K562 (cell line): Measurements from ENCODE around the gene EEPD1. TPM values are rescaled to one million over a fixed set of nuclear protein-coding genes. Genes with fewer than 3 reads are reported as not detected.

Experiments used
- ATAC-seq: fragments of 200-7000 bp; cut with Tn5 transposase; 3 replicates; pipeline ENCODE4 v1.9.1; 2020; ENCODE audit warnings: moderate library complexity
- BruUV-seq: library from RNA; stranded (reverse); fragments of 400-500 nt; replicated peaks from 2 replicates; lab custom pipeline; 2021; lab: Mats Ljungman, UMichigan
- CTCF ChIA-PET: fragments of 300-600 bp; formaldehyde crosslinking; extraction: SDS; loops from one replicate; lab custom pipeline; 2021; ENCODE audit warnings: low intra/inter-chr PET ratio; lab: Yijun Ruan, JAX
- POLR2A ChIA-PET: fragments of 300-600, 350-650 bp; sonication (Branson Sonifier 250); formaldehyde crosslinking; extraction: SDS; loops from one replicate; lab custom pipeline; 2021; ENCODE audit warnings: antibody characterized with exemption, inconsistent platforms; lab: Yijun Ruan, JAX
- DNase-seq, 4 experiments: peaks; one replicate each; pipeline versions ENCODE4 v3.0.0 to v3.0.0-alpha.2; 2011 to 2018; ENCODE audit warnings: low spot score in 3 of 4, mixed read lengths in 3 of 4; ENCODE audit errors: extremely low read depth in 1 of 4
- FAIRE-seq: peaks from 2 replicates; lab custom pipeline; 2011; peaks lifted over from hg19 to GRCh38; lab: Jason Lieb, UNC
- H2AFZ ChIP-seq: 2 replicates; pipeline ENCODE4 v1.6.0; 2011; ENCODE audit warnings: low read depth, low read length, control low read depth, inconsistent platforms
- H3K27ac ChIP-seq: fragments of 200-600 bp; 3 replicates; pipeline ENCODE4 v1.8.0; 2011; ENCODE audit warnings: low read depth, mild to moderate bottlenecking, control low read depth, inconsistent platforms, low read length, moderate library complexity, mixed read lengths; ENCODE audit errors: extremely low read depth
- H3K27me3 ChIP-seq, 2 experiments: fragments of 300-600 bp in 1 of 2; 2 replicates in 1 of 2; 3 replicates in 1 of 2; pipeline versions ENCODE4 v1.6.0 to v1.8.0; 2011; ENCODE audit warnings: inconsistent platforms in 2 of 2, low read length in 2 of 2, mild to moderate bottlenecking in 1 of 2, mixed read lengths in 1 of 2, moderate library complexity in 1 of 2; ENCODE audit not compliant: control insufficient read depth in 2 of 2, insufficient read depth in 2 of 2
- H3K36me3 ChIP-seq: fragments of 300-600 bp; 3 replicates; pipeline ENCODE4 v1.8.0; 2011; ENCODE audit warnings: mild to moderate bottlenecking, low read length, inconsistent platforms; ENCODE audit not compliant: control insufficient read depth, insufficient read depth
- H3K4me1 ChIP-seq, 2 experiments: fragments of 200-600 bp in 1 of 2; replicated peaks in 1 of 2; 2 replicates in 1 of 2; 3 replicates in 1 of 2; pipeline versions ENCODE4 v1.5.1 to v1.8.0; 2011; ENCODE audit warnings: inconsistent platforms in 2 of 2, low read length in 2 of 2, mild to moderate bottlenecking in 1 of 2, mixed read lengths in 1 of 2, moderate library complexity in 1 of 2; ENCODE audit not compliant: control insufficient read depth in 2 of 2, insufficient read depth in 2 of 2
- H3K4me2 ChIP-seq: 2 replicates; pipeline ENCODE4 v1.6.1; 2011; ENCODE audit warnings: low read length, control low read depth, inconsistent platforms, mixed read lengths; ENCODE audit not compliant: insufficient read depth
- H3K4me3 ChIP-seq: fragments of 200-600 bp; sonication (generic), shearing (Covaris generic); 2 replicates; pipeline ENCODE4 v1.5.1; 2016; ENCODE audit warnings: control low read depth, inconsistent platforms
- H3K79me2 ChIP-seq: fragments of 200-600 bp; 3 replicates; pipeline ENCODE4 v1.8.0; 2011; ENCODE audit warnings: low read length, inconsistent platforms; ENCODE audit not compliant: control insufficient read depth, insufficient read depth
- H3K9ac ChIP-seq, 2 experiments: 2 replicates each; pipeline versions ENCODE4 v1.6.0 to v1.6.1; 2011; ENCODE audit warnings: low read depth in 2 of 2, low read length in 2 of 2, control low read depth in 1 of 2, inconsistent platforms in 1 of 2, mild to moderate bottlenecking in 1 of 2, mixed read lengths in 1 of 2; ENCODE audit not compliant: insufficient read depth in 1 of 2
- H3K9me1 ChIP-seq: one replicate; pipeline ENCODE4 v1.6.0; 2011; ENCODE audit warnings: inconsistent platforms, mild to moderate bottlenecking, low read length, moderate library complexity; ENCODE audit not compliant: control insufficient read depth, insufficient read depth
- H3K9me3 ChIP-seq: replicated peaks from 2 replicates; pipeline ENCODE4 v1.5.1; 2011; ENCODE audit warnings: low read depth, low read length, inconsistent platforms; ENCODE audit not compliant: control insufficient read depth, insufficient read depth
- H4K20me1 ChIP-seq: replicated peaks from 2 replicates; pipeline ENCODE4 v1.6.1; 2011; ENCODE audit warnings: low read length, inconsistent platforms, mixed read lengths; ENCODE audit not compliant: control insufficient read depth, insufficient read depth
- ATF7 ChIP-seq: fragments of 450-650 bp; IDR thresholded peaks from 2 replicates; pipeline ENCODE4 v1.7.1; 2014; ENCODE audit warnings: mild to moderate bottlenecking, moderate library complexity
- NFRKB ChIP-seq: fragments of 450-650 bp; IDR thresholded peaks from 2 replicates; pipeline ENCODE4 v1.6.1; 2016; ENCODE audit warnings: low read depth
- RAD51 ChIP-seq: fragments of 450-650 bp; IDR thresholded peaks from 2 replicates; pipeline ENCODE4 v1.7.1; 2016; ENCODE audit warnings: low read depth, mild to moderate bottlenecking, borderline replicate concordance
- SAFB ChIP-seq: fragments of 200-400 bp; formaldehyde crosslinking; IDR thresholded peaks from 2 replicates; pipeline ENCODE4 v1.6.1; 2017; ENCODE audit warnings: low read depth, low read length, borderline replicate concordance
- ZNF699 ChIP-seq: fragments of 250-450 bp; sonication (Bioruptor Pico); IDR thresholded peaks from 2 replicates; pipeline ENCODE4 v1.8.0; 2021; ENCODE audit warnings: mild to moderate bottlenecking, moderate library complexity; ENCODE audit not compliant: insufficient replicate concordance
- ZSCAN32 ChIP-seq: fragments of 450-650 bp; formaldehyde crosslinking; IDR thresholded peaks from 2 replicates; pipeline ENCODE4 v1.4.0; 2020; ENCODE audit warnings: mild to moderate bottlenecking, moderate library complexity
- WGBS: fragments of 100-300 bp; shearing (Covaris generic); methylation state at CpG from one replicate; pipeline ENCODE4 v1.1.6; 2016; ENCODE audit warnings: low coverage, mixed read lengths; ENCODE audit not compliant: insufficient coverage; ENCODE audit errors: missing lambda C conversion rate; 5-methylcytosine and 5-hydroxymethylcytosine counted together
- in situ Hi-C: fragments of 300-500 bp; cut with MboI; formaldehyde crosslinking; loops from 4 replicates; pipeline ENCODE4 v1.15.0; 2018; ENCODE audit warnings: inconsistent platforms, mixed read lengths
- intact Hi-C: fragments of 100-400 bp; cut with micrococcal nuclease; formaldehyde crosslinking; loops from 2 replicates; pipeline ENCODE4 v1.14.2; 2022
- polyA plus RNA-seq, 8 experiments: library from polyadenylated mRNA; depleted of rRNA in 4 of 8; stranded (reverse) in 5 of 8; unstranded in 3 of 8; fragments of >200 nt; fragmentation: Nextera tagmentation in 2 of 8; fragmentation: Illumina TruSeq in 1 of 8; extraction: Ambion mirVana in 2 of 8; extraction: Trizol in 1 of 8; gene quantifications; 2 replicates each; pipeline versions ENCODE4 v1.2.1 to v1.2.3, GENCODE V29; 2011 to 2014; ENCODE audit warnings: inconsistent platforms in 1 of 8, missing spikeins in 1 of 8
- total RNA-seq, 7 experiments: library from RNA; depleted of rRNA in 6 of 7; stranded (reverse); fragments of >200 nt in 6 of 7; fragmentation: Illumina TruSeq in 2 of 7; extraction: Trizol in 2 of 7; gene quantifications; 2 replicates each; pipeline versions ENCODE4 v1.2.1 to v1.2.3, GENCODE V29; 2011 to 2021; ENCODE audit warnings: low replicate concordance in 1 of 7

EEPD1 gene
- total and polyA plus RNA-seq, 9 of the 15 experiments (the other 6 are each of a cell fraction or from before 2014, with no cell fraction given) = 0.01 to 1.5 (median 0.74) TPM; not detected in 1

DNA sequence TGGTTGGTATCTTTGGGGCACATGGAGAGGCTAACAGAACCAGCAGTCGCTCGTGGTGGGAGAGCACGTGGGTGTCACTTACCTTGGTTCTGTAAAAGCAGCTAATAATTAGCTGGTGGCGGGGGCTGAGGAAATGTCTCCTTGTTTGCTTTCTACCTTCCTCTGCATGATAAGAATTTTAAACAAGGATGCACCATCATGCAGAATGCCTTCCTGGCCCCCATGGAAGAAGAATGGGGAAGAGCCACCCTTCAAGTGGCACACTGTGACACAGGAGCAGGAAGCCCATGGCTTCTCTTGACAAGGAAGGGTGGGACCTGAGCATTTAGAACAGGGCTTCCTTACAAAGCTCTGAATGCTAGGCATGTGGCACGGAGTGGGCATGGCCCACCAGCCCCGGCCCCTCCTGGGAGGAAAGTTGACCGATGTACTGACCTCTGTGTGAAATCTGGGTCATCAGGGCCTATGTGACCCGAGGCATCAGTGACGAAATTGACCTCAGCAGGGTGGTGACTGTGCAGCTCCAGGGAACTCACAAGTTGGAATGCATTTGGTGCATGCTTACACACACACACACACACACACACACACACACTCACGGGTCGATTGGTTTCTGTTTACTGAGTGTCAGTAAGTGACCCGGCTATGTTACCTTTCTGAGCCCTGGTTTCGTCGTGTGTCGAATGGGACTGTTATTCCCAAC, 119.7 kb downstream of the EEPD1 start:
- H3K4me2 ChIP-seq = no peak overlapping the region
- TF ChIP-seq SAFB = no peak
- TF ChIP-seq ATF7 = no peak
- no peak for TF ChIP-seq ZNF699 (CRISPR knock-in tag)
- TF ChIP-seq NFRKB = no peak
- TF ChIP-seq, all 486 proteins: peak for 0
- no peak overlapping the region for H3K4me3 ChIP-seq
- CTCF ChIA-PET = no interaction called here
- ATAC-seq = no peak
- no peaks in the 10 kb centered on the region for H3K79me2 ChIP-seq
- peaks cover 16 to 30% of the 10 kb centered on the region in 2 experiments for H3K27me3 ChIP-seq
- no peaks in the 10 kb centered on the region for H3K36me3 ChIP-seq
- no peak for DNase-seq
- in situ Hi-C loops = no loop called here
- no peaks in the 10 kb centered on the region for H3K9me3 ChIP-seq
- no peak overlapping the region for H3K27ac ChIP-seq
- H2AFZ ChIP-seq = no peak overlapping the region
- no TSS peak for BruUV-seq
- H3K9me1 ChIP-seq = no peaks in the 10 kb centered on the region
- H3K4me1 ChIP-seq = no peaks in the 10 kb centered on the region
- H4K20me1 ChIP-seq = no peaks in the 10 kb centered on the region
- no peak overlapping the region for H3K9ac ChIP-seq
- intact Hi-C loops = no loop called here
- POLR2A ChIA-PET = interaction anchor here (1.3 kb wide), 1 partner anchor 9 kb away, joined by 6 read pairs; no protein-coding TSS in a partner anchor
- FAIRE-seq = no peak
- WGBS = 1% methylated on average over 15 of the region's 15 CpGs

GRCh38 chr7:36273836-36274235, 120.8 kb downstream of the EEPD1 start:
- Histone ChIP-seq H3K9ac (no peak overlapping the region), H3K79me2 (no peaks in the 10 kb centered on the region), H3K4me2 (no peak overlapping the region), H4K20me1 (no peaks in the 10 kb centered on the region), H3K27ac (no peak overlapping the region), H3K9me1 (no peaks in the 10 kb centered on the region), H3K36me3 (no peaks in the 10 kb centered on the region), H2AFZ (no peak overlapping the region), H3K27me3 (peaks cover 16 to 24% of the 10 kb centered on the region in 2 experiments), H3K9me3 (no peaks in the 10 kb centered on the region), H3K4me1 (no peaks in the 10 kb centered on the region), H3K4me3 (no peak overlapping the region)
- BruUV-seq = no TSS peak
- POLR2A ChIA-PET = interaction anchor here (0.6 to 1.3 kb wide), 2 partner anchors 10 to 521 kb away, joined by 3 to 6 read pairs; no protein-coding TSS in a partner anchor
- 0% methylated on average over 4 of the region's 4 CpGs for WGBS
- no peak for FAIRE-seq
- intact Hi-C loops = no loop called here
- CTCF ChIA-PET = no interaction called here
- in situ Hi-C loops = no loop called here
- TF ChIP-seq ZSCAN32 (CRISPR knock-in tag) (no peak), RAD51 (no peak)
- ATAC-seq = no peak
- no peak for DNase-seq
